Measurements from ENCODE around the gene GANAB. TPM values are rescaled to one million over a fixed set of nuclear protein-coding genes. Genes with fewer than 3 reads are reported as not detected.

The GANAB gene
- total and polyA plus RNA-seq, 7 donors = 34.3 to 64.6 (median 62.0) TPM

- ATAC-seq = peak; percentile 88 to 93 (median 90)
- intact Hi-C loops (cut with DNase I) = no loop called here
- peaks cover 6 to 42% of the 10 kb centered on the region in 2 donors for H3K36me3 ChIP-seq (ENCODE audit: insufficient read depth in 1 of 2, low read depth in 1 of 2)
- peak within 1 kb of the TSS; percentile 87 for H3K4me3 ChIP-seq
- 1 to 3% (median 2%) methylated on average over 55 of the region's 55 CpGs for WGBS, 3 donors
- no peaks in the 10 kb centered on the region for H3K27me3 ChIP-seq (ENCODE audit: insufficient read depth in 3 of 3, low read length in 2 of 3)
- no peaks in the 10 kb centered on the region for H3K9me3 ChIP-seq
- TF ChIP-seq, protein P1, sequence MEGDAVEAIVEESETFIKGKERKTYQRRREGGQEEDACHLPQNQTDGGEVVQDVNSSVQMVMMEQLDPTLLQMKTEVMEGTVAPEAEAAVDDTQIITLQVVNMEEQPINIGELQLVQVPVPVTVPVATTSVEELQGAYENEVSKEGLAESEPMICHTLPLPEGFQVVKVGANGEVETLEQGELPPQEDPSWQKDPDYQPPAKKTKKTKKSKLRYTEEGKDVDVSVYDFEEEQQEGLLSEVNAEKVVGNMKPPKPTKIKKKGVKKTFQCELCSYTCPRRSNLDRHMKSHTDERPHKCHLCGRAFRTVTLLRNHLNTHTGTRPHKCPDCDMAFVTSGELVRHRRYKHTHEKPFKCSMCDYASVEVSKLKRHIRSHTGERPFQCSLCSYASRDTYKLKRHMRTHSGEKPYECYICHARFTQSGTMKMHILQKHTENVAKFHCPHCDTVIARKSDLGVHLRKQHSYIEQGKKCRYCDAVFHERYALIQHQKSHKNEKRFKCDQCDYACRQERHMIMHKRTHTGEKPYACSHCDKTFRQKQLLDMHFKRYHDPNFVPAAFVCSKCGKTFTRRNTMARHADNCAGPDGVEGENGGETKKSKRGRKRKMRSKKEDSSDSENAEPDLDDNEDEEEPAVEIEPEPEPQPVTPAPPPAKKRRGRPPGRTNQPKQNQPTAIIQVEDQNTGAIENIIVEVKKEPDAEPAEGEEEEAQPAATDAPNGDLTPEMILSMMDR (IDR thresholded peaks at IDR 0.05) = no peak
- H3K27ac ChIP-seq = peak within 1 kb of the TSS; percentile 91
- peaks cover 32% of the 10 kb centered on the region for H3K4me1 ChIP-seq
- DNase-seq = peak; percentile 94 to 96
These were observed 32.6 kb upstream of the GANAB start, which contains the start of gene UBXN1 for GRCh38 chr11:62678770-62679696. Gene UBXN1 (minus strand): TSS chr11:62679073. CDS start chr11:62678923, 150 bp downstream.

DNA sequence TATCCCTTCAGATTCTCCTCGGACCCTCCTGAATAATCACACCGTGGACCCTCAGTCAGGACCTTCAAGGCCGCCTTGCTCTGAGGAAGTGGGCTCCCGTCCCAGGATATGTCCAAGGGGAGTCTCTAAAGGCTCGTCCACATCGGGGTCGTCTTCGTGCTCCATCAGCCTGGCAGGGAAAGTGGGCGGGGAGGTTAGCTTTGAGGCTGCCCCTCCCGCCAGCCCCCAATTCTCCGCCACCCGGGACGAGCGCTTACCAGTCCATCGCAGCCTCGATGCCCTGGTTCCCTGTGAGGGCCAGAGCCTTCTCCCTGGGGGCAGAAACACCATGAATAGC, 32.0 kb upstream of the GANAB start:
- H3K36me3 ChIP-seq (ENCODE audit: insufficient read depth in 1 of 2, low read depth in 1 of 2) = peaks cover 6 to 48% of the 10 kb centered on the region in 2 donors
- ATAC-seq (peak in 2 of 4 donors; percentile 0 to 7), DNase-seq (no peak)
- H3K27me3 ChIP-seq (ENCODE audit: insufficient read depth in 3 of 3, low read length in 2 of 3) = no peaks in the 10 kb centered on the region
- WGBS, 3 donors = 2 to 4% (median 2%) methylated on average over 16 of the region's 16 CpGs
- H3K9me3 ChIP-seq = no peaks in the 10 kb centered on the region
- peak overlapping the region; percentile 87 for H3K4me3 ChIP-seq
- H3K27ac ChIP-seq = peak overlapping the region; percentile 91
- peaks cover 32% of the 10 kb centered on the region for H3K4me1 ChIP-seq
- intact Hi-C loops (cut with DNase I) = no loop called here
- TF ChIP-seq, protein P1 (IDR thresholded peaks at IDR 0.05) = no peak

DNA sequence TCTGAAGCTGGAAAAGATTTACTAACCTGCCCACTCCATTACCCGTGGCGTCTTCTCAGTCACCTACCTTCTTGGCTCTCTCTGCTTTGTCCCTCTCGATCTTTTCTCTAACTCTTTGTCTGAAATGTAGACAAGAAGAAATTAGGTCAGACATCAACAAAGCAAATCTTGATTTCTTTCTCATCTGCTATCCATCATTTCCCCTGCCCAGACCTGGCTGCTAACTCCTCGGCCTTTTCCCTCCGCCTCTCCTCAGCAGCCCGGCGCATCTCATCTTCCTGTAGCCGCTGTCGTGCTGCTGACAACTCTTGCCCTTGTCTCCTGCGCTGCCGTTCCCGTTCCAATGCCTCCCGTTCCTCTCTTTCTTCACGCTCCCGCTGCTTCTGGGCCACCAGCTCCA, 31.3 kb upstream of the GANAB start:
- Histone ChIP-seq H3K4me3 (peak overlapping the region; percentile 87), H3K9me3 (no peaks in the 10 kb centered on the region), H3K36me3 (ENCODE audit: insufficient read depth in 1 of 2, low read depth in 1 of 2) (peaks cover 6 to 53% of the 10 kb centered on the region in 2 donors), H3K27me3 (ENCODE audit: insufficient read depth in 3 of 3, low read length in 2 of 3) (no peaks in the 10 kb centered on the region), H3K27ac (peak overlapping the region; percentile 91), H3K4me1 (peaks cover 39% of the 10 kb centered on the region)
- DNase-seq (no peak), ATAC-seq (no peak)
- intact Hi-C loops (cut with DNase I) = no loop called here
- WGBS, 3 donors = 63 to 75% (median 70%) methylated on average over 15 of the region's 15 CpGs
- TF ChIP-seq, protein P1 (IDR thresholded peaks at IDR 0.05) = no peak

- intact Hi-C loops (cut with DNase I) = no loop called here
- TF ChIP-seq, protein P1 (IDR thresholded peaks at IDR 0.05) = no peak
- Histone ChIP-seq H3K4me1 (peaks cover 45% of the 10 kb centered on the region), H3K27me3 (ENCODE audit: insufficient read depth in 3 of 3, low read length in 2 of 3) (no peaks in the 10 kb centered on the region), H3K4me3 (peak overlapping the region; percentile 87), H3K27ac (peak overlapping the region; percentile 91), H3K9me3 (no peaks in the 10 kb centered on the region), H3K36me3 (ENCODE audit: insufficient read depth in 1 of 2, low read depth in 1 of 2) (peaks cover 6 to 53% of the 10 kb centered on the region in 2 donors)
- DNase-seq (no peak), ATAC-seq (peak in 1 of 4 donors; percentile 15)
- 29 to 48% (median 40%) methylated on average over 6 of the region's 6 CpGs for WGBS, 3 donors
These were observed 30.7 kb upstream of the GANAB start for GRCh38 chr11:62677156-62677555.
